Astrocyte (in vitro differentiated cells and primary cell): ENCODE measurements around the gene TRIM58.

ENCODE experiments used
- CTCF ChIP-seq: IDR thresholded peaks from 2 replicates; pipeline ENCODE4 v1.5.1; 2011; ENCODE audit warnings: low read depth, mild to moderate bottlenecking, inconsistent platforms, low read length, moderate library complexity; ENCODE audit not compliant: insufficient read depth
- EZH2 ChIP-seq: IDR thresholded peaks from 2 replicates; pipeline ENCODE4 v1.6.1; 2012; ENCODE audit warnings: mild to moderate bottlenecking, low read length, inconsistent platforms; ENCODE audit not compliant: insufficient read depth

DNA sequence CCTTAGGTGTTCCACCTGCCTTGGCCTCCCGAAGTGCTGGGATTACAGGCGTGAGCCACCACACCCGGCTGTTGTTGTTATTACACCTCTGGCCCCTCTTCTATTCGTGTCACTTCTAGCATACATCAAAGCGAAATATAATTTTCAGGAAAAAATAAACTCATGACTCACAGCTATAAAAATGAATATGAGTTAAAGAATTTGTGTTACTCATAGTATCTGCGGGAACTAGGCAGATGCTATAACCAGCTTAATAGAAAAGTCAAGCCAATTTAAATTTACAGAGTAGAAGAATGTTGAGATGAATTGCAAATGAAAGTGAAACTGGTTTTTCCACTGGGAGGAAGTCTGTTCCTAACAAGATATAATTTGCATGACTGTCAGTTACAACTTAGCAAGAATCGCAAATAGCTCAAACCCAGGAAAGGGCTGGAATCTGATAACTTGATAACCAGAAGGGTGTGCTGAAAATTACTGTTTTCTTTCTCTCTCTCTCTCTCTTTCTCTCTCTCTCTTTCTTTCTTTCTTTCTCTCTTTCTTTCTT is 49.6 kb downstream of the TRIM58 start:
- no peak for TF ChIP-seq CTCF
- no peak for TF ChIP-seq EZH2
